Superior temporal gyrus (tissue), 1 donor: ENCODE data around the gene KLHDC10.
"Not testable (repeated sequence)": the region's sequence is repeated elsewhere in the genome, so short reads cannot be mapped to it uniquely, and the experiment has no call there.

ENCODE experiments used
- DNase-seq: peaks from one replicate; pipeline ENCODE4 v3.0.0-alpha.2; 2016; ENCODE audit errors: extremely low spot score

The KLHDC10 gene

DNA sequence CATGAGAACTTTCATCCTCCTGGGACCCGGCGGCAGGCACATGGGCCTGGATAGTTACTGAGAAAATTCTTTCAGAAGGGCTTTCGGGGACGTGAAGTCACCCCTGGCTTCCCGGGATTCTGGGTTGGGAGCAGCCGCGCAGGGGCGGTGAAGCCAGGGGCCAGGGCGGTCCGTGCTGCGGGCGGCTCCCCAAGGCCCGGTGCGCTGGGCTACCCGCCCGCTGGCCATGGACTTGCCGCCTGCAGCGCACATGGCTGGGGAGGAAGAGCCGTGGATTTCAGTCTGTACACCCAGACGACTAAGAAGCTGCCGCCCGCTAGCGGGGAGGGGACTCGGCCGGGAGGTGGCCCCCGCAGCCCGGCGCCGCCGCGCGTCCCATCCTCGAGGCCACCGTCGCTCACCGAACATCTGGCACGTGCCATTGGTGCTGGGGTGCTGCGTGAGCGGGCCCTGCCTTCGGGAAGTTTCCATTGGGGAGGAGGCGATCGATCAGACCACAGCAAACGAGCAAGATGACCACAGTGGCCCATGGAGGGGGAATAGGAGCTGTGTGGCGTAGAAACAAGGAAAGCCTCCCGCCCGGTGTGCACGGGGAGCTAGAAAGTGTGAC, 70.3 kb downstream of the KLHDC10 start:
- no peak for DNase-seq

DNA sequence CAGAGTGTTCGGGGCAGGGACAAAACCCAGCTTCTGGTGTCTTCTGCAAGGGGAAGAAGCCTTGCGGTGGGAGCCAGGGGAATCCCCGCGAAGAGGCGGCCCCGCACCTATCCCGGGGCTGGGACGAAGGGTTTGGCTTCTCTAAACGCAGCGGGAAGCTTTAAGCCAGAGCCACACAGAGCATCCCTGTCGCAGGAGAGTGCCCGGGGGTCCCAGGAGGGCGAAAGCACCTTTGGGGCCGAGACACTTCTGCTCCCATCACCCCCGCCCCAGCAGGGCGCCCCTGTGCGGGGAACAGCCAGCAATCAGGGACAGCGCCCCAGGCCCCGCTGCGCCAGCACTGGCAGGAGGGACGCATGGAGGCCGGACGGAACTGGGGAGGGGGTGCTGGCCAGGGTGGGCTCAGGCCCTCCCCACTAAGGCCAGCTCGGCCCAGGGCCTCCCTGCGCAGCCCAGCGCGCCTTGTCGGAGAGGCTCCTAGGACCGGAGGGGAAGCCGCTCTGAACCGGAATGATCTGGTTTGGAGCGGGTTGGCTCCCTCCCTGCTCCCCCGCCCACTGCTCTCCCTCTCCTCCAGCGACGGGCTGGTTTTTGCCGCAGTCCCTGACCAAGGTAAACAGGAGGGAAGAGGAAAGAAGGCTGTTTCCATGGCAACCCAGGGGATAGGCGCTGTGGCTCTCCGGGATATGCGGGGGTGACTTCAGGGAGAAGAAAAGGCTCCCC, 71.0 kb downstream of the KLHDC10 start:
- DNase-seq: peak; percentile 75

DNA sequence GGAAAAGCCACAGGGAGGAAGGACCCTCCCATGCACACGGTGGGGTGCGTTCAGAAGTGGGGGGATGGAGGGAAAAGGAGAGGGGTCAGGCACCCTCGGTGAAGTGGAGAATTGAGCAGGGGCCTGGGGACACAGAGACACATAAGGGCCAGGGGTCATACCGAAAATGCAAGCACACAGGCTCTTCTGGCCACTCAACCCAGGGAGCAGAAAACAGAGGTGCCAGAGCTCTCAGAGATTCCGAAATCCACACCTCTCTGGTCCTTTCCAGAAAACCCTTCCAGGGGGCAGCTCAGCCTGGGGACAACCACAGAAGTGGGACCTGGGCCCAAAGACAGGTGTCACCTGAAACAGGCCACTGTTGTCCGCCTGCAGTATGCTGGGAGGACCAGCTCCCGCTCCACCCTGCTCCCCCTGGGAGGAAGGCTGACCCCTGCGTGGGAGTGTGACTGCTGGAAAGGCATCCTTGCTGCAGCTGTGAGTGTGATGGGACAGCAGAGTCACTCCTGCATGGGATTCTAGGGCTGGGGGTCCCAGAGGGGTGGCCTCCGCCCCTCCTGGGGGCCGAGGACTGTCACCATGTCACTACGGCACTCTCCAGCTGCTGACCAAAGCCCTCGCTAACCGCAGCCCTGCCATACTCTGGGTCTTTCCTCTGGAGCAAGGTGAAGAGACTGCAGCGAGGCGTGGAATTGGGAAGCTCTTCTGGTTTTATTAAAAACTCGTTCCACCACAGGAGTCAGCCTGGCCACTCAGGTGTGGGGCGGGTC, 71.7 kb downstream of the KLHDC10 start:
- no peak for DNase-seq

DNA sequence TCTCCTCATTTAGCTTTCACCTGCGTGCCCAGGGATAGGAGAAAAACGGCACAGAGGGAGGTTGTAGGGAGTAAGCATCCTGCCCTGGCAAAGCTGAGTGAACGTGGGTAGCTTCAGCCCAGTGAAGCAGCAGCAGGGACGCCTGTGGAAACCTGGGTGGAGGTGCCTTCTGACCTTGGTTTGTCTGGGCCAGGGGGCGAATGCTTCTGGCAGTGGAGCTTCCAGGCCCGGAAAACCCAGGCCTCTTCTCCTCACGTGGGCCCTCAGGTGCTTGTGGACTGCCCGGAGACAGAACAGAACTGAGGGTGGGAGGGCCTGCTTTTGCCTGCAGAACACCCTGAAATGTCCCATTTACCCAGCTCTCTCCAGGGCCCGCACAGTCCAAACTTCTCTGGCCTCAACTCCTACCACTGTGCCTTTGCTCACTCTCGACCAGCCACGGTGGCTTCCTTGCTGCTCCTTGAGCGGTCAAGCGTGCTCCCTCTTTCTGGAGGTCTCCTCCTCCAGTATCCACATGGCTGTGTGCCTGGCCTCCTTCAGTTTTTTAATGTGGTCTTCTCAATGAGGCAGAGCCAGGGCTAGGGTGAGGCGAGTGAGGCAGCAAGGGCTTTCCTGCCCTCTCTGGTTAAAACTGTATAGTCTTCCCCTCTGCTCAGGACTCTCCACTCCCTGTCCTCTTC, 72.5 kb downstream of the KLHDC10 start:
- DNase-seq: no peak

DNA sequence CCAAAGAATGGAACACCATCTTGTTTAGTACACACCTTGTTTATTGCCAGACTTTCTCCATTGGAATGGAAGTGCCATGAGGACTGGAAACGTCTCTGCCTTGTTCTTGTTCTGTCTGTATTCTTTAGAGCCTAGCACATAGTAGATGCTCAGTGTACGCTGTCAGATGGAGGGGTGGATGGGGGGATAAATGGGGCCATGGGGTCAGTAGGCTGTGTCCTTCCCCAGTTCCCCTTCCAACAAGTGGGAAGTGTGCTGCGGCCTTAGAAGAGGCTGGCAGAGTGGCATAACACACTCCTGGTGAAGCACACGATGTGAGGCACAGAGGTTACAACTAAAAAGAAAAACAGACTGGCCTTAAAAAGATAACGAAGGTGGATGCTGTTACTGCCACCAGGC, 73.0 kb downstream of the KLHDC10 start:
- DNase-seq: no peak

DNA sequence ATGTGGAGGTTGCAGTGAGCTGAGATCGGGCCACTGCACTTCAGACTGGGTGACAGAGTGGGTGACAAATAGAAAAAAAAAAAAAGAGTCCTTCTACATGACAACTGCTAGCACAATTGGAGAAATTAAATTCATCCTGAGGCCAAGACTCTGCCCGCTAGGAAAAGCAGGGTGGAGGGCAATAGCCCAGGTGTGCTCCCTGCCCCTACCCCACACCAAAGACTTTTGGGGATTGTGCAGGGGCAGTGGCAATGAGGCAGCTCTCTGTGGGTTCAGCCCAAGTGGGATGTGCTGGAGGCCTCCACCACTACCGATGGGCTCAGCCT, 73.6 kb downstream of the KLHDC10 start:
- DNase-seq: no peak

DNA sequence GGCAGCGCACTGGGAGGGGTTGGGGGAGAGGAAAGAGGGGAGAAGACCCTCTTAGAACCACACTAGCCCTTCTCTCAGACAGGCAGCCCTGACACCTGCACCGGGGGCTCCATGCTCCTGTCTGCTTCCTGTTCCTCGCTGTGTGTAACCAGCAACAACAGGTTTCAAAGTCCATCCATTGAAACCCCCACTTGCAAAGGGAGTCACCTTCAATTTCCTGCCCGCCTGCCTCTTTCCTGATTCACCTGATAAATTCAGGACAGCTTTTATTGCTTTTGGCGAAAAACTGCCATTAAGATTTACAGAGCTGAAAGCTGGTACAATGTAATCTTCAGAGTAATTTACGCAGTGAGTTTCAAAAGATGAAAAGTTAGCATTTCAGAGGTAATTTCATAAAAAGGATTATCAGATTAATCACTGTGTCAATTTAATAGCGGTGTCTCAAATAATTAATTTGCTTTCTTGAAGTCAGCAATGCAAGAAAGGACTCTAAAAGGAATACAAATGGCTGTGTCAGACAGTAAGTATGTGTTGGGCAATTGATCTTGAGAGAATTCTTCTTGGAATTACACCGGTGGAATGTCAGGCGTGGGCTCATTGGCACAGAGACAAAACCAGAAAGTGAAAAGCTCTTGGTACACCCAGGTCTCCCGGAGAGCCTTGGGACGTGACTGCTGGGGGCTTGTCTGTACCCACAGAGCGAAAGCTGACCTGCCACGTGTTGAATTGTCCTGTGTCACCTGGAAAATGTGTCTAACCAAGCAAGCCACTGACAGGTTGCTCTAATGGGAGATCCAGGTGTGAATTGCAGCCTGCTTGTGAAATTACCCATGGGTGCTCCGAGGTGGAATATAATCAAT, 74.2 kb downstream of the KLHDC10 start:
- DNase-seq: no peak

DNA sequence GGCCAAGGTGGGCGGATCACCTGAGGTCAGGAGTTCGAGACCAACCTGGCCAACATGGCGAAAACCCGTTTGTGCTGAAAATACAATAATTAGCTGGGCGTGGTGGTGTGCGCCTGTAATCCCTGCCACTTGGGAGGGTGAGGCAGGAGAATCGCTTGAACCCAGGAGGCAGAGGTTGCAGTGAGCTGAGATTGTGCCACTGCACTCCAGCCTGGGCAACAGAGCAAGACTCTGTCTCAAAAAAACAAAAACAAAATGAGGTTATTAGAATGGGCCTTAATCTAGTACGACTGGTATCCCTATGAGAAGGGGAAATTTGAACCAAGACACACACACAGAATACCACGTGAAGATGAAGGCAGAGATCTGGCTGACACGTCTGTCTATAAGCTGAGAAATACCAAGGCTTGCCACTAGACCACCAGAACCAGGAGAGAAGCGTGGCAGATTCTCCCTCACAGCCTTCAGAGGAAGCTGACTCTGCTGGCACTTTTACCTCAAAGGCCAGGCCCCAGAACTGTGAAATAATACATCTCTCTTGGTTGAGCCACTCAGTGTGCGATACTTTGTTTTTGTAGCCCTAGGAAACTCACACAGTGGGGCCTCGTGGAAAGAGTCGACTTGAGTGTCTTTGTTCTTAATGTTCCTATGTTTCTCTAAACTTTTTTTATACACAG, 75.2 kb downstream of the KLHDC10 start:
- DNase-seq: no peak

DNA sequence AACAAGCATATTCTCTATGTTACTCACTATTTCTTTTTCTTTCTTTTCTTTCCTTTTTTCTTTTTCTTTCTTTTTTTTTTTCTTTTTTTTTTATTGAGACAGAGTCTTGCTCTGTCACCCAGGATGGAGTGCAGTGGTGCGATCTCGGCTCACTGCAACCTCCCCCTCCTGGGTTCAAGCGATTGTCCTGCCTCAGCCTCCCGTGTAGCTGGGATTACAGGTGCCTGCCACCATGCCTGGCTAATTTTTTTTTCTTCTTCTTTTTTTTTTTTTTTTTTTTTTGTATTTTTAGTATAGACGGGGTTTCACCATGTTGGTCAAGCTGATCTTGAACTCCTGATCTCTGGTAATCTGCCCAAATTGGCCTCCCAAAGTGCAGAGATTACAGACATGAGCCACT, 75.8 kb downstream of the KLHDC10 start:
- DNase-seq: not testable (repeated sequence)

DNA sequence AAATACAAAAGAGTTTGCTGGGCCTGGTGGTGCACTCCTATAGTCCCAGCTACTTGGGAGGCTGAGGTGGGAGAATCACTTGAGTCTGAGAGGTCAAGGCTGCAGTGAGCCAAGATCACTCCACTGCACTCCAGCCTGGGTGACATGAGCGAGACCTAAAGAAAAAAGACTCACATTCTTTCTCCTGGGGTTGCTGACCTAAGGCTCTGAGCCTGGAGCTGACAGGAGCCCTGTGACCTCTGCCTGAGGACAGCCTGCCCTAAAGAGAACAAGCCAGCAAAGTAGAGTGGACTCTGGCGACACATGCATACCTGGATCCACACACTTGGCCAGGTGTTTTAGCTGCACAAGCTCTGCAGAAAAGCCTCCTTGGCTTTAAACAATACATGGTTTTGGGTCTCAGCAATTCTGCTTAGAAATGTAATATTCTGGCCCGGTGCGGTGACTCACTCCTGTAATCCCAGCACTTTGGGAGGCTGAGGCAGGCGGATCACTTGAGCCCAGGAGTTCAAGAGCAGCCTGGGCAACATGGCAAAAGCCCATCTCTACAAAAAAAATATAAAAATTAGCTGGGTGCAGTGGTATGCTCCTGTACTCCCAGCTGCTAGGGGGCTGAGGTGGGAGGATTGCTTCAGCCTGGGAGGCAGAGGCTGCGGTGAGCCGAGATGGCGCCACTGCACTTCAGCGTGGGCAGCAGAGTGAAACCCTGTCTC, 76.5 kb downstream of the KLHDC10 start:
- no peak for DNase-seq

DNA sequence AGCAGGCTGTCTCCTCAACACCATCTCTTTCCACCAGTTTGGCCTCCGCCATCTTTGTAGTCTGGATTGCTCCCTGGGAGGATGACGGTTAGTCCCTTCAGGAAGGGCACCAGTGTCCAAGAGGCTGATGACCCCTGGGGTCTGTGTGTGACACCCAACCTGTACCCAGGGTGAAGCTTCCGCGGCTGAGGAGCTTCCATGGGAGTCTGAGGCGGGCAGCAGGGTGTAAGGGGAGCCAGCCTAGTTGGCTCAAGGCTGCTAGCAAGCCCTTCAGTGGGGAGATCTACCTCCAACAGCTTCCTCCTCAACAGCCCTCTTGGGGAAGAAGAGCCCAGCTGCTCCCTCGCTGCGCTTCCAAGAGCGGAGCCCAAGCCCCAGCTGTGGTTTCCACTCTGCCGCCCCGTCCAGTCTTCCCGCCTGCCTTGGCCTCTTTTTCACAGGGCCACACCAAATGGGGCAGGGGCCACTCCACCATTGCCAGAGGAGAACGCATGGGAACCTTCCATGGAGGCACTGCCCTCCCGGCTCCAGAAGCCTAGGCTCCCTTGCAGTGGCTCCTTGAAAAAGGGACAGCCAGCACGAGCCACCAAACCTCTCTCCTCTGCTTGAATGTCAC, 77.5 kb downstream of the KLHDC10 start:
- no peak for DNase-seq

DNA sequence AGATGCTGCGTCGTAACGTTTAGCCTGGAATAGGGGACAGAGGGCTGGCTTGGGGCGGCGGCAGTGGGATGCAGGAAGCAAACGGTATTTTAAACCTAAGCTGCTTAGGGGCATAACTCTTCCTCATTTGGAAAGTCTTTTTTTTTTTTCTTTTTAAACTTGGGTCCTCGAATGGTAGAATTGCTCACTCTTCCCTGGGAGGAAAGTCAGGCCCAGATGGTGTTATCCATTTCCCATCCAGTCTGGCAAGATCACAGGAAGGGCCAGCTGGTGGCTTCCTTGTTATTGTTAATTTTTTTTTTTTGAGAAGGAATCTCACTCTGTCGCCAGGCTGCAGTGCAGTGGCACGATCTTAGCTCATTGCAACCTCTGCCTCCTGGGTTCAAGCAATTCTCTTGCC, 78.2 kb downstream of the KLHDC10 start:
- DNase-seq: no peak

DNA sequence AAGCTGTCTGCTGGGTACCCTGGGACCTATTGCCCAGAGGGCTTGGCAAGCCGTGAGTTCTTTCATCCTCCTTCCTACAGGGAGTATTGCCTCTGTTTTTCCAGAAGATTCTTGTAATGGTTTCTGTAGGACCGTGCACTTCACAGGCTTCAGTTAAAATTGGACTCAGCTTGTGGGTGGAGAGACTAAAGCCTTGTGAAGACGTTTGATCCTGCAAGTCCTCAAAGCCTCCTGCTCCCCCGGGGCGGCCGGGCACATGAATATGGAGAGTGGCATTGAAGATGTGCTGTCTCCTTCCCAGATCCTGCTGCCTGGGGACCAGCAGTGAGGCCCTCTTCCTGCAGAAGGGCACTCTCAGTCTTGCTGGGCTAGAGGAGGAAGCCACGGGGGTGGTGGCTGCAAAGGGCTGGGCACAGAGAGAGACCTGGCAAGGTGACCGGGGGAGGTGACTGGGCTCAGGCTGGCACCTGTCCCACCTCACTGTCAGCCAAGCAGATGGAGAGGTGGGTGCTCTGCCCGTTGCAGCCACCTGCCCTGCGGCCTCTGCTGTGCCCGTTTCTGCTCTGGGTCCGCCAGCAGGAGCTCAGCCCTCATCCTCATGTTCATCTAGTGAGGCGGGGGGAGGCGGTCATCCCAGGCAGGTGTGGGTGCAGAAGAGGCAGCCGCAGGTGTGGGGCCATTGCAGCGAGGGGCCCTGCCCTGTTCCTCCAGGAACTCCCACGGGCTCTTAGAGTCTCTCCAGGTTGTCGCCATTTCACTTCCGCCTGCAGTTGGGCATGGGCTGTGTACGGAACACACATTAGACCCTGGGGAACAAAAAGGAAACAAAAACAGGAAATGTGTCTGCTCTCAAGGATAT, 79.2 kb downstream of the KLHDC10 start:
- no peak for DNase-seq

DNA sequence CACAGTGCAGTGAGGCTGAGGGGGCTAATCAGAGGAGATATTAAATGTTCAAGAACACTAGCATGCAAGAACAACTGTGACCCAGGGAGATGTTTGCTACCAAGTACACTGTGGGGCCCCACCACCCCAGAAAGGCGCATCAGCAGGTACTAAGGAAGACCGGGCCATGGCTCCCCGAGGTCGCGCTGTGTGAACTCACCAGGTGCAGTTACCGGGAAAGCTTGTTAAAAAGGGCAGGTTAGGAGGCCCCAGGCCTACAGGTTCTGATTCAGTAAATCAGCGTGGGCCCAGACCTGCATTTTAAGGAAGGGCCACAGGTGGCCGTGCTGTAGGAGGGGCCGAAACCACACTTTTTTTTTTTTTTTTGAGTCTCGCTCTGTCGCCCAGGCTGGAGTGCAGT, 80.3 kb downstream of the KLHDC10 start:
- no peak for DNase-seq

DNA sequence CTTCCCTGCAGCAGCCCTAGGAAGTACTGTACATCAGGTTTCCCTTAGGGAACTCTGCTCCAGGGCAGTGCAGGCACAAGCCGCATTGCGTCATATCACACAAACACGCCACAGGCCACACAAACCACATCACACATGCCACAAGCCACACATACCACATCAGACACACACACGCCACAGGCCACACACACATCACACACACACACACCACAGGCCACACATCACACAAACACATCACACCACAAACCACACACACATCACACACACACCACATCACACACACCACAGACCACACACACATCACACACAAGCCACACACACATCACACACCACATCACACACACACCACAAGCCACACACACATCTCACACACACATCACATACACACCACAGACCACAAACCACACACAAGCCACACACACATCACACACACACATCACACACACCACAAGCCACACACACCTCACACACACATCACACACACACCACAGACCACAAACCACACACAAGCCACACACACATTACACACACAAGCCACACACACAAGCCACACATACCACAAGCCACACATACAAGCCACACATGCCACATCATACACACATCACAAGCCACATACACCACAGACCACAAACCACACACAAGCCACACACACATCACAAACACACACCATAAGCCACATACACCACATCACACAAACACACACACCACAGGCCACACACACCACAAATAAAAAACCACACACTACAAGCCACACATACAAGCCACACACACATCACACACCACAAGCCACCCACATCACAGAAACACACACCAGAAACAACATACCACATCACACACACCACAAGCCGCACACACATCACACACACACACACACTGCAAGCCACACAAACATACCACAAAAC, 81.5 kb downstream of the KLHDC10 start:
- DNase-seq: no peak

DNA sequence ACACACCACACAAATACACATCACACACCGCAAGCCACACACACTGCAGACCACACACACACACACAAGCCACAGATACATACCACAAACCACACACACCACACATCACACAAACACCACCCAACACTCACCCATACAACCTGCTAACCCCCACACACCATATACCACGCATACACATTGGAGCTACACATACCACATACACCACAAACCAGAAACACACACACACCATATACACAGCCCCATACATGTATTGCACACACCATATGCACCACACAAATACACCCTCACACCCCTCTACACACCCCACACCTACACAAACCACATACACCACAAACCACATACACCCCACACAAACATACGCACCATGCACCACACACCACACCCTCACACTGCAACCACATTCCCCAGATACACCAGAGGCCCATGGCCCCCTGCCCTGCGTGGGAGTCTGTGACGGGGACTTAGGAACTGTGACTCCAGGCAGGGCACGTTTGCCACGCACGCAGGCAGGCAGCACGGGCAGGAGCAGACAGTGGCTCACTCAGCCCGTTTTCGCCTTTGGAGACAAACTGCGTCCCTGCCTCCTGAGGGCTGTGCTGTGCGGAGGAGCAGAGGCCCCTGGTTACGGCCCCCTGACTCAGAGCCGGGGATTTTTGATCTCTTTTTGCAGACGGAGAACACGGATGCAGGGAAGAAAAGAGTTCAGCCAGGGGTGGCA, 82.3 kb downstream of the KLHDC10 start:
- no peak for DNase-seq

DNA sequence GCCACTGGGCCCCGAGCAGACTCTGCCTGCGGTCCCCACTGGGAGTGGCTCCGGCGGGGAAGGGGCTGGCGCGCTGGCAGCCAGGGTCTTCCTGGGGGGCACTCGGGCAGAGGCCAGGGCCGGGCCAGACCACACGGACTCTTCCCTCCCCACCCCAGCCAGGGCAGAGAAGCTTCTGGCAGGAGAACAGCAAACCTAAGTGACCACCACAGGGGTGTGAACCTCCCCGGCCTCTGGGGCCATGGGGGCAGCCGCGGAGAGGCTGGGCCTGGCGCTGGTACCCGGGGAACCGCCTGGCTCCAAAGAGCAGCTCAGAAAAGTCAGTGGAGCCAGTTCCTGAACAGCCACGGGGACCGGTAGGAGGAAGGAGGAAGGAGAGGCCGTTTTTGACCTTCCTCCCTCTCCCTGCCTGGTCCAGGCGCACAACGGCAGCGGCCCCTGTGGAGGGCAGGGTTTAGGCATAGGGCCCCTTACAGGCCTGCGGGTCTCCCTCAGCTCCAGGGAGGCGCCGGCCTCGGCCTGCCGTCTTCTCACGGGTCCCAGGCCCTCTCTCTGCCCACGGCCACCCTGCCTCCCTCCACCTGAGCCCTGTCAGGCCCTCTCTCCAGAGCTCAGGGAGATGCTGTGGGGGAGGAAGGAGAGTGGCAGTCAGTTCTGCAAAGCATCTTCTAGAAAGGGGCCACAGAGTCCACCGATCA, 83.0 kb downstream of the KLHDC10 start:
- DNase-seq: no peak
